Mucosa of gallbladder (tissue), 1 donor: ENCODE data around the gene AGFG2. TPM values are rescaled to one million over a fixed set of nuclear protein-coding genes. Genes with fewer than 3 reads are reported as not detected.
A peak's percentile ranks its signal among the peaks of the same experiment; 100 is the strongest.
"Not testable (repeated sequence)": the region's sequence is repeated elsewhere in the genome, so short reads cannot be mapped to it uniquely, and the experiment has no call there.

Experiments used
- DNase-seq: peaks from one replicate; pipeline ENCODE4 v3.0.0-alpha.2; 2020; ENCODE audit warnings: low spot score
- total RNA-seq: library from RNA; stranded (reverse); gene quantifications from one replicate; pipeline ENCODE4 v1.2.1, GENCODE V29; 2021
- donor health status: DM: no; HTN: no; CAD: no.

Gene AGFG2, protein sequence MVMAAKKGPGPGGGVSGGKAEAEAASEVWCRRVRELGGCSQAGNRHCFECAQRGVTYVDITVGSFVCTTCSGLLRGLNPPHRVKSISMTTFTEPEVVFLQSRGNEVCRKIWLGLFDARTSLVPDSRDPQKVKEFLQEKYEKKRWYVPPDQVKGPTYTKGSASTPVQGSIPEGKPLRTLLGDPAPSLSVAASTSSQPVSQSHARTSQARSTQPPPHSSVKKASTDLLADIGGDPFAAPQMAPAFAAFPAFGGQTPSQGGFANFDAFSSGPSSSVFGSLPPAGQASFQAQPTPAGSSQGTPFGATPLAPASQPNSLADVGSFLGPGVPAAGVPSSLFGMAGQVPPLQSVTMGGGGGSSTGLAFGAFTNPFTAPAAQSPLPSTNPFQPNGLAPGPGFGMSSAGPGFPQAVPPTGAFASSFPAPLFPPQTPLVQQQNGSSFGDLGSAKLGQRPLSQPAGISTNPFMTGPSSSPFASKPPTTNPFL
- 102 TPM for total RNA-seq

DNA sequence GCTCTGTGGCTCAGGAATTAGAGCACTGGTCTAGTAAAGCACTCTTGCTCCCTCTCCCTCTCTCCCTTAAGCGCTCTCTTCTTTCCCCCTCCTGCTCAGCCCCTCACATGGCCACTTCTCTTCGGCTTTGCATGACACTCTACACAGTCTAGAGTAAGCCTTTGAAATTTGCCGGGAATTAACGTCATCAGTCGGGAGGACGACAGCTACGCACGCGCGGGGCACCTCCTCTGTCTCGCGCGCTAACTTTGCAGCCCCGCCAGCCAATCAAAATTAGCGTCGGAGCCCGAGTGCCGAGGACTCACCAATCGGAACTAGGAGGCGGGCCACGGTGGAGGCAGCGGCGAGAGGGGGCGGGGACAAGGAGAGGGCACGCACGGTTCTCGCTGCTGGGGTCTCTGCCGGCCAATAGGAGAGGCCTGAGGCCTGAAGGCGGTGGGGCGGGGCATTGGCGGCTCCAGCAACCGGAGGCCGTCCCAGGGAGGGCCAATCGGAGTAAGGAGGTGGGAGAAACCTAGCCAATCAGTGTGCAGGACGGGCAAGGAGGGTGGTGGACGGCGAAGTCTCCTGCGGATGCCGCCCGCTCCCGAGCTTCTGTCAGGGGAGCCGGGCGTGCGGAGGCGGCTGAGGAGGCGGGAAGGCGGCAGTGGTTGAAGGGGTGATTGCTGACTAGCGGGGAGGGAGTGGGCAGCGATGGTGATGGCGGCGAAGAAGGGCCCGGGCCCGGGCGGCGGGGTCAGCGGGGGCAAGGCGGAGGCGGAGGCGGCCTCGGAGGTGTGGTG is at the start of gene AGFG2:
Gene AGFG2, plus strand, starts transcription at position 550 of the 782 bp plus-strand sequence. Its CDS starts 144 bp downstream, at position 694.
- DNase-seq: peak; percentile 100

DNA sequence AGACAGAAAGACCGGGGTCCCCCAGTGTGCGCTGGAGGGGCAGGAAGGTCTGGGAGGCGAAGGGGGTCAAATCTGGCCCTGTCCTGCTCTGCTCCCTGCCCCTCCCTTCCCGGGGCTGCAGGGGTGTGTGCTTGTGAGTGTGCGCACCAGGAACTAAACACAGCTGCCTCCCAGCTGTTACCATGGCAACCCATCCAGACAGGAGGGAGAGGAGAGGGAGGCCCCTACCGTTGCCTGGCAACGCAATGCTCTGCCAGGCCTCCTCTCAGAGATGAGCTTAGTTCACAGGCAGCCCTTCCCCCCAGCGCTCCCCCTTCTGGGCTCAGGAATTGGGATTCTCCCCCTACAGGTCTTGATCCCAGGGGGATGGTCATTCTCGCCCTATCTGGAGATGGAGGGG is 49.2 kb upstream of the AGFG2 start:
- no peak for DNase-seq

DNA sequence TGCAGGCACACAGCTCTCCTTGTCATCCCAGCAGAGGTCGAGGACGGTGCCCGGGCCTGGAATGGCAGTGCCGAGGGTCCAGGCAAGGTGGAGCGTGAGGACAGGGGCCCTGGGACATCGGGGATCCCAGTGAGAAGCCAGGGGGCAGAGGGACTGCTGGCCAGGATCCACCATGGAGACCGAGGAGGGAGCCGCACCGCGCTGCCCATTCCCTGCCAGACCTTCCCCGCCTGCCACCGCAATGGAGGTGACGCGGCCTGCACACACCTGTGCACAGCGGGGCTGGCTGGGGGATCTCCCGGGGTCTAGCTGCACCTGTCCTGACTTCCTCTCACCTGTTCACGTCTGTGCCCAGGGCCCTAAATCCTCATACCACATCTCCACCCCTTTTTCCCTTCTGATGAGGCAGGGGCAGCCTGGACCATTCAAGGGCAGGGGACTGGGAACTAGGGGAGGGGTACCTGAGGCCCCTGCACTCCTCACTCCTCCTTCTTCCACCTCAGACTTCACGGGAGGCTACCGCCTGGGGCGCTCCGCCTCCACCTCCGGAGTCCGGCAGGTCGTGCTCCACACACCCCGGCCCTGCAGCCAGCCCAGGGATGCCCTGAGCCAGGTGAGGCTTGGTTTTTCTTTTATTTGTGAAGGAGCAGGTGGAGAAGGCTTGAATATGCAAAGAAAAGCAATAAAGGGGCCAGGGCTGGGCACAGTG is 48.4 kb upstream of the AGFG2 start:
- no peak for DNase-seq

DNA sequence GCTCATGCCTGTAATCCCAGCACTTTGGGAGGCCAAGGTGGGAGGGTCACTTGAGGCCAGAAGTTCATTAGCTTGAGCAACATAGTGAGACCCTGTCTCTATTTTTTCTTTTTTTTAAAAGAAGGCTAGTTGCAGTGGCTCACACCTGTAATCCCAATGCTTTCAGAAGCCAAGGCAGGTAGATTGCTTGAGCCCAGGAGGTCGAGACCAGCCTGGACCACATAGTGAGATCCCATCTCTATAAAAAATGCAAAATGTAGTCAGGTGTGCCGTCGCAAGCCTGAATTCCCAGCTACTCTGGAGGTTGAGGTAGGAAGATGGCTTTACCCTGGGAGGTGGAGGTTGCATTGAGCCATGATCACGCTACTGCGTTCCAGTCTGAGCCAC is 47.8 kb upstream of the AGFG2 start:
- no peak for DNase-seq

DNA sequence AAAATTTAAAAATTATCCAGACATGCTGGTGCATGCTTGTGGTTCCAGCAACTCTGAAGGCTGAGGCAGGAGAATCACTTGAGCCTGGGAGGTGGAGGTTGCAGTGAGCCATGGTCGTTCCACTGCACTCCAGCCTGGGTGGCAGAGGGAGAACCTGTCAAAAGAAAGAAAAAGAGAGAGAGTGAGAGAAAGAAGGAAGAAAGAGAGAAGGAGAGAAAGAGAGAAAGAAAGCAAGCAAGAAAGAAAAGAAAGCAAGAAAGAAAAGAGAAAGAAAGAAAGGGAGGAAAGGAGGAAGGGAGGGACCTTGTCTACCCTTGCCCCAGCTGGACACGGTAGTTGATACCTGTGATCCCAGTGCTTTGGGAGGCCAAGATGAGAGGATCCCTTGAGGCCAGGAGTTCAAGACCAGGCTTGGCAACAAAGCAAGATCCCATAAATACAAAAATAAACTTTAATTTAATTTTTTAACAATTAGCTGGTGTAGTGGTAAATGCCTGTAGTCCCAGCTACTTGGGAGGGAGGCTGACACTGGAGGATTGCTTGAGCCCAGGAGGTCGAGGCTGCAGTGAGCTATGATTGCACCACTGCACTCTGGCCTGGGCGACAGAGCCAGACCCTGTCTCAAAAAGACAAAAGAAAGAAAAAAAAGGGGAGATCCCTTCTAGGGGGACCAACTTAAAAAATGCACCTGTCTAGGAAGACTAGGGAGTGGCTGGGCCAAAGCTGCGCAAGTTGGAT is 46.1 kb upstream of the AGFG2 start:
- DNase-seq: no peak

DNA sequence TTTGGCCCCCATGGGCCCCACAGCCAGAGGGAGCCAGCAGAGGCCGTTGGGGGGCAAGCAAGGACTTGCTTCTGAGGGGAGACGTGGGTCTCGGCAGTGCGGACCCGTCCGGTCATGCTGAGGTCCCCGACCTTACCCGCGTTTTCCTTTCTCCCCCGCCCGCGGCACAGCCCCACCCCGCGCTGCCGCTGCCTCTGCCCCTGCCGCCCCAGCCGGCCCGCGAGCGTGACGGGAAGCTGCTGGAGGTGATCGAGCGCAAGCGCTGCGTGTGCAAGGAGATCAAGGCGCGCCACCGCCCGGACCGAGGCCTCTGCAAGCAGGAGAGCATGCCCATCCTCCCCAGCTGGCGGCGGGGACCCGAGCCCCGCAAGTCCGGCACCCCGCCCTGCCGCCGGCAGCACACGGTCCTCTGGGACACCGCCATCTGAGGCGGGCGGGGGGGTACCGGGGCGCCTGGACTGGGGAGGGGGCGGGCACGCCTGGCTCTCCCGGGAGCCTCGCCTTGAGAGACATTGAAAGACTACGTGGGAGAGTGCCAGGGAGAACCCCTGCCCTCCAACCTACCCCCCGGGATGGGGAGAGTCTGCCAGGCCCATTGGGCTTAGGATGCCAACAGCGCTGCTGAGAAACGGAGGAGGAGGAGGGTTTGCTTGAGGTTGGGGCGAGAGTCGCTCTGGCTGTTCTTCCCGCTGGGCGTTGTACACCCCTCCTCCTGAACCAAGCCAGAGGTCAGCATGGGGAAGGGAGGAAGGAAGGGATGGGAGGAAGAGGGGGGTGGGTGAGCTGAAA is 45.3 kb upstream of the AGFG2 start:
- DNase-seq: no peak

DNA sequence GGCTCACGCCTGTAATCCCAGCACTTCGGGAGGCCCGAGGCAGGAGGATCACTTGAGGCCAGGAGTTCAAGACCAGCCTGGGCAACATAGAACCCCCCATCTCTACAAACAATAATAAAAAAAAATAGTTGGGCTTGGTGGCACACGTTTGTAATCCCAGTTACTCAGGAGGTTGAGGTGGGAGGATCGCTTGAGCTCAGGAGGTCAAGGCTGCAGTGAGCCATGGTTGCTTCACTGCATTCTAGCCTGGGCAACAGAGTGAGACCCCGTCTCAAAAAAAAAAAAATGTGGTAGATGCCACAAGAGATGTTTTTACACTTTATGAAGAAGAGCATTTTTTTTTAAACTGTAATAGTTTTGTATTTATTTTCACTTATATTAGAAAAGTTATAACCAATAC is 42.5 kb upstream of the AGFG2 start:
- DNase-seq: no peak

DNA sequence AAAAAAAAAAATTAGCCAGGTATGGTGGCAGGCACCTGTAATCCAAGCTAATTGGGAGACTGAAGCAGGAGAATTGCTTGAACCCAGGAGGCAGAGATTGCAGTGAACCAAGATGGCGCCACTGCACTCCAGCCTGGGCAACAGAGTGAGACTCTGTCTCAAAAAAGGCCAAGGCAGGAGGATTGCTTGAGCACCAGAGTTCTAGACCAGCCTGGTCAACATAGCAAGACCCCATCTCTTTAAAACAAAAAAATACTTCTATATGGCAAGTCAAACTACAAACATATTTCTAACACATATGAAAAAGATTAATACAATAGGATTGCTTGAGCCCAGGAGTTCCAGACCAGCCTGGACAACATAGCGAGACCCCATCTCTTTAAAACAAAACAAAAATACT is 38.3 kb upstream of the AGFG2 start:
- DNase-seq: not testable (repeated sequence)

DNA sequence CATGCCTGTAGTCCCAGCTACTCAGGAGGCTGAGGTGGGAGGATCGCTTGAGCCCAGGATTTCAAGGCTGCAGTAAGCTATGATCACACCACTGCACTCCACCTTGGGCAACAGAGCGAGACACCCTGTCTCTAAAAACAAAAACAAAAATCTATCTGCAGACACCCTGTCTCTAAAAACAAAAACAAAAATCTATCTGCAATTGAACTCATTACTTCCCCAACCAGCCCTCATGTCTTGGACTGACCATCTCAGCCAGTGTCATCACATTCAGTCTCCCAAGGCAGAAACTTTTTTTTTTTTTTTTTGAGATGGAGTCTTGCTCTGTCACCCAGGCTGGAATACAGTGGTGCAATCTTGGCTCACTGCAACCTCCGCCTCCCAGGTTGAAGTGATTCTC is 35.0 kb upstream of the AGFG2 start:
- not testable (repeated sequence) for DNase-seq

DNA sequence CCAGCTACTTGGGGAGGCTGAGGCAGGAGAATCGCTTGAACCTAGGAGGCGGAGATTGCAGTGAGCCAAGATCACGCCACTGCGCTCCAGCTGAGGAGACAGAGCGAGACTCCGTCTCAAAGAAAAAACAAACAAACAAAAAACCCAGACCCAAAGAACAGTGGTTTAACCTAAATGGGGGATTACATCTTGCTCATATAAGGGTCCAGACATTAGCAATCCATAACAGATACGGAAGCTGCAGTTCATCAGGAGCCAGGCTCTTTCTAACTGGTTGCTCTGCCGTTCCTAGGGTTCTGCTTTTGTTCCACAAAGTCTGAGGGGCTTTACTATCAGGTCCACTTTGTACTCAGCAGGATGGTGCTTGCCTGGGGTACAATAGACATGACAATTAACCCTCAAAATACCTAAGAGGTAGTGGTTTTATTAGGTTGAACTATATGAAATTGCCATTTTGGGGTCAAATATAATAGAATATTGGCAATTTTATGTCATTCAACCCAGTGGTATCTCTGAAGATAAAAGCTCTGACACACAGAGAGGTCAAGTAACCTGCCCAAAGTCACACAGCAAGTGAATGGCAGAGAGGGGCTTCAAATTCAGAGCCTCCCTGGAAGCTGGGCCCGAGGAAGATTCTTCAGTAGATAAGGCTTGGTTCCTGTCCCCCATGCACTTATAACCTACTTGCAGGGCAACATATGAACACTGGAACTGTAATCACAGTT is 34.0 kb upstream of the AGFG2 start:
- no peak for DNase-seq

DNA sequence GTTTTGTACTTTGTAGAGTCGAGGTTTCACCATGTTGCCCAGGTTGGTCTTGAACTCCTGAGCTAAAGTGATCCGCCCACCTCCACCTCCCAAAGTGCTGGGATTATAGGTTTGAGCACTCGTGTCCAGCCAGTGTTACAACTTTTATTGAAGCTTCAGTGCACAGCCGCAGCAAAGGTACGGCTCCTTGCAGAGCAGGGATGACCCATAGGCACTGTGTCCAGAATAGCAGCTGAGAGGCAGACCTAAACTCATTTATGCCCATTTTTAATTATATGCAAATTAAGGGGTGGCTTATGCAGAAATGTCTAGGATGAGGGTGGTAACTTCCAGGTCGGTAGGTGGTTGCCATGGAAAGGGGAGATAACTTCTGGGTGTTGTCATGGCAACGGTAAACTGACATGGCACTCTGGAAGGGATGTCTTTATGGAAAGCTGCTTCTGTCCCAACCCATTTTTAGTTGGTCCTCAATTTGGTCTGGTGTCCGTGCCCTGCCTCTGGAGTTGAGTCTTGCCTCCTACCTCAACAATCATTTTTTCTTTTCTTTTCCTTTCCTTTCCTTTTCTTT is 32.6 kb upstream of the AGFG2 start:
- DNase-seq: no peak

DNA sequence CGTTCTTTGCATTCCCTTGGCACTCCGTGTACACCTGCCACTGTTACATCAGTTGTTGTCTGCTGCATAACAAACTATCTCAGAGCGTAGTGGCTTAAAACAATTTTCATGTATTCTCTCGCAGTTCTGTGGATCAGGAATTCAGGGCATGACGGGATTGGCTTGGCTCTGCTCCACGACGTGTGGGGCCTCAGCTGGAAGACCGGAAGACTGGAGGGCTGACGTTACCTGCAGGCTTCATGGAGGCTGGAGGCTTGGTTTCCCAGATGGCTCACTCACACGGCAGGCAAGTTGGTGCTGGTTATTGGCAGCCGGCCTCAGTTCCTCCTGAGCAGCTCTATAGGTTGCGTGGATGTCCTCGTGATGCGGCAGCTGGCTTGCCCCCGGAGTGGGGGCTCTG is 29.8 kb upstream of the AGFG2 start:
- DNase-seq: no peak

DNA sequence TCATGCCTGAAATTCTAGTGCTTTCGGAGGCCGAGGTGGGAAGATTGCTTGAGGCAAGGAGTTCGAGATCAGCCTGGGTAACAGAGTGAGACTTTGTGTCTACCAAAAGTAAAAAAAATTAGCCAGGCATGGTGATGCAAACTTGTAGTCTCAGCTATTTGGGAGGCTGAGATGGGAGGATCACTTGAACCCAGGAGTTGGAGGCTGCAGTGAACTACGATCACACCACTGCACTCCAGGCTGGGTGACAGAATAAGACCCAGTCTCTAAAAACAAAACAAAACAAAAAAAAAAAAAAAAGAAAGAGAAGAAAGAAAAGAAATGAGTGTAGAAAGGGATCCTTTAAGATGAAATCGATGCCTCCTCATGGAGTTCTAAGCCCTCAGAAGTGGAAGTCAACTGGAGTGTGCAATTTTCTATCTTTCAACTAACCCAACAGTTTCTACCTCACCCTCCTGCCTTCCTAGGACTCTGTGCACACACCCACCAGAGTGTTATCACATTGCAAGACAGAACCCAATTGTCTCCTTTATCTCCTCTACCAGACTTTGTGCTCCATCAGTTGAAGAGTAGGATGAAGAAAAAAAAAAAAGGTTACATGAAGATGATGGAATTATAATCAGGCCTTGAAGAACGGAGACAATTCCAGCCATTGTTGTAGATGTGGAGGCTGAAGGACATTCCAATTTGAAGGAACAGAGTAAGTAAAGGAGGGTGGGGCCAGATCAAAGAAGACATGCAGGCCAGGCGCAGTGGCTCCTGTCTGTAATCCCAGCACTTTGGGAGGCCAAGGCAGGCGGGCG is 28.4 kb upstream of the AGFG2 start:
- no peak for DNase-seq

DNA sequence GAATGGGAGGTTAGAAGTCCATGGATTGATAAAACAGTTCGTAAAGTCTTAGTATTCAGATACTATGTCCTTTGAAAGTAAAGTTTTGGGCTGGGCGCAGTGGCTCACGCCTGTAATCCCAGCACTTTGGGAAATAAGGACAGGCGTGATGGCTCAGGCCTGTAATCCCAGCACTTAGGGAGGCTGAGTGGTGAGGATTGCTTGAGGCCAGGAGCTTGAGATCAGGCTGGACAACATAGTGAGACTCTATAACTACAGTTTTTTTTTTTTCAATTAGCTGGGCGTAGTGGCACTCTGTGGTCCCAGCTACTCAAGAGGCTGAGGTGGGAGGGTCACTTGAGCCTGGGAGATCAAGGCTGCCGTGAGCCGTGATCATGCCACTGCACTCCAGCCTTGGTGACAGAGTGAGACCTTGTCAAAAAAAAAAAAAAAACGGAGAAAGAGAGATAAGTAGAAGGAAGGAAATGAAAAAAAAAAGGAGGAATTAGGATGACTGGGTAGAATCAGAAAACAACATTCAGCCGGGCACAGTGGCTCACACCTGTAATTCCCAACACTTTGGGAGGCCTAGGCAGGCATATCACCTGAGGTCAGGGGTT is 25.7 kb upstream of the AGFG2 start:
- DNase-seq: no peak

DNA sequence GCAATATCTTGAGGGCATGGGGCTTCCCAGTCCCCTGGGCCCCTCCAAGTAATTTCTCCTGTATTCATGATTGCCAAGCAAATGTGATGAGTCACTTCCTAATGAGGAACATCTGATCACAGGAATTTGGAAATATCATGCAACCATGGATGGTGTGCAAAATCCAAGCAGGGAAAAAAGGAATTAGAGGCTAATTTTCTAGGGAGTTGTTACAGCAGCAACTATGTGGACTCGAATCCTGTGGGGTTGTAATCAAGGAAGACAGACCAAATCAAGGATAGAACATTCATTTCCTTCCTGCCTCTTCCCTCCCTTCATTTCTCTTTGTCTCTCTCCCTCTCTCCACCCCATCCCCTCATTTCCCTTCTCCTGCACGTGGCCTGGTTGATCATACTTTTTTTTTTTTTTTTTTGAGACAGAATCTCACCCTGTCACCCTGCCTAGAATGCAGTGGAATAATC is 23.9 kb upstream of the AGFG2 start:
- DNase-seq: no peak

DNA sequence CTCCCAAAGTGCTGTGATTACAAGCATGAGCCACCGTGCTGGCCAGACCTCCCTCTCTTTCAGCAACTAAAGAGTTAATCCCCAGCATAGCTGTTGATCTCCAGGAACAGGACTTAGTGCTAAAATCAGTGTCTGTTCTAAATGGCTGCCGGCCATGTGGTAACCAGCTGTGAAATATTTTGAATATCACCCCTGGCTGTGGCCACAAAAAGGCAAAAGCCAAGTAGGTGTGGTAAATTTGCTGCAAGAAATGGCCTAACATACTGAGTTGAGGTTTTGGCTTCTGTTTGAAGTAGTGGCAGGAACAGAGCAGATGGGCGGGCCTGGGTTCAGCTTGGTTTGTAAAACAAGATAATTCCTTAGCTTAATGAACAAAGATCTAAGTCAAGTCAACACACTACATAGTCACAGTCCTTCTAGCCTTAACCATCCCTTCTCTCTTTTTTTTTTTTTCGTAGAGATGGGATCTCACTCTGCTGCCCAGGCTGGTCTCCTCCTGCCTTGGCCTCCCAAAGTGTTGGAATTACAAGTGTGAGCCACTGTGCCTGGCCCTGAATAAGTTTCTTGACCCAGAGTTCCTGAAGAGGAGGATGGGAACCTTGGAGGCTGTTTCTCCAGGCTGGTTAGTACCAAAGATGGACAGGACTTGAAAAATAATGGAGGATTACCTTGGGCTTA is 22.7 kb upstream of the AGFG2 start:
- peak; percentile 48 for DNase-seq

DNA sequence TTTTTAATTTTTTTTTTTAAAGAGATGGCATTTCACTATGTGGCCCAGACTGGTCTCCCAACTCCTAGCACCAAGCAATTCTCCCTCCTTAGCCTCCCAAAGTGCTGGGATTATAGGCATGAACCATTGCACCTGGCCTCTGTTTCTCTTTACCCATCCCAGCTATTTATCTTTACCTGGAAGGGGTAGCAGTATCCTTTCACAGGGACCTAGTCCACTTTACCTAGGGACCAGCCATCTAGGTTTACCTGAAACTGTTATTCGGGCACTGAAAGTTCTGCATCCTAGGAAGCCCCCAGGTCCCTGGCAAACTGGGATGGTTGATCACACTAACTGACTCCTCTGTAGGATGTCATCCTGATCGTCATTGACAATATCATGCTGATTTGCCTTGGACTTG is 21.7 kb upstream of the AGFG2 start:
- DNase-seq: no peak

DNA sequence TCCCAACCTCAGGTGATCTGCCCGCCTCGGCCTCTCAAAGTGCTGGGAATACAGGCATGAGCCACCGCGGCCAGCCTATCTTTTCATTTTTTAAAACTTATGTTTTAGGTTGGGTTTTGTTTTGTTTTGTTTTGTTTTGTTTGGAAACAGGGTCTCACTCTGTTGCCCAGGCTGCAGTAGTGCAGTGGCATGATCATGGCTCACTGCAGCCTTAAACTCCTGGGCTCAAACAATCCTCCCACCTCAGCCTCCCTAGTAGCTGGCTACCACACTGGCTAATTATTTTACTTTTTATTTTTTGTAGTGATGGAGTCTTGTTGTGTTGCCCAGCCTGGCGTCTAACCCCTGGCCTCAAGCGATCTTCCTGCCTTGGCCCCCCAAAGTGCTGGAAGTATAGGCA is 19.4 kb upstream of the AGFG2 start:
- DNase-seq: no peak
